Measurements from ENCODE around the gene TIGD1.

The TIGD1 gene

DNA sequence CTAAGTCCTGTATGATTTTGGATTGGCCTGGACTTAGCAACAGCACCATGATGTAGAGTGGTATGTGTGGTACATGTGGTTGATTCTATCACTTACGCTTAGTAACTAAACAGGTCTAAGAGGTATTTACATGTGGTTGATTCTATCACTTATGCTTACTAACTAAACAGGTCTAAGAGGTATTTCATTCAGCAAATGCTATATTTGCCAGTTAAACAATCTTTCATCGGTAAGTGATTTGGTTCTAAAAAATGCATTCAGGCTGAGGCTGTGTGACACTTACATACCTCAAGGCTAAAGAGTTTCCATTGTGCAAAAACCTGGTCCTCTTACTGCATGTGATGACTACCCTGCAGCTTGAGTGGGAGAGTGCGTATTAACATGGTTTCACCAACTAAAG lies 13.2 kb upstream of the TIGD1 start:
- DNase-seq (ENCODE audit: low read depth), result no peak
- no peak overlapping the region for H3K4me3 ChIP-seq (ENCODE audit: control insufficient read depth, low read depth, low read length)
- TF ChIP-seq, protein P1, sequence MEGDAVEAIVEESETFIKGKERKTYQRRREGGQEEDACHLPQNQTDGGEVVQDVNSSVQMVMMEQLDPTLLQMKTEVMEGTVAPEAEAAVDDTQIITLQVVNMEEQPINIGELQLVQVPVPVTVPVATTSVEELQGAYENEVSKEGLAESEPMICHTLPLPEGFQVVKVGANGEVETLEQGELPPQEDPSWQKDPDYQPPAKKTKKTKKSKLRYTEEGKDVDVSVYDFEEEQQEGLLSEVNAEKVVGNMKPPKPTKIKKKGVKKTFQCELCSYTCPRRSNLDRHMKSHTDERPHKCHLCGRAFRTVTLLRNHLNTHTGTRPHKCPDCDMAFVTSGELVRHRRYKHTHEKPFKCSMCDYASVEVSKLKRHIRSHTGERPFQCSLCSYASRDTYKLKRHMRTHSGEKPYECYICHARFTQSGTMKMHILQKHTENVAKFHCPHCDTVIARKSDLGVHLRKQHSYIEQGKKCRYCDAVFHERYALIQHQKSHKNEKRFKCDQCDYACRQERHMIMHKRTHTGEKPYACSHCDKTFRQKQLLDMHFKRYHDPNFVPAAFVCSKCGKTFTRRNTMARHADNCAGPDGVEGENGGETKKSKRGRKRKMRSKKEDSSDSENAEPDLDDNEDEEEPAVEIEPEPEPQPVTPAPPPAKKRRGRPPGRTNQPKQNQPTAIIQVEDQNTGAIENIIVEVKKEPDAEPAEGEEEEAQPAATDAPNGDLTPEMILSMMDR (IDR thresholded peaks at IDR 0.05; ENCODE audit: control insufficient read depth, insufficient read depth, low read depth, low read length, missing control alignments), result no peak

DNA sequence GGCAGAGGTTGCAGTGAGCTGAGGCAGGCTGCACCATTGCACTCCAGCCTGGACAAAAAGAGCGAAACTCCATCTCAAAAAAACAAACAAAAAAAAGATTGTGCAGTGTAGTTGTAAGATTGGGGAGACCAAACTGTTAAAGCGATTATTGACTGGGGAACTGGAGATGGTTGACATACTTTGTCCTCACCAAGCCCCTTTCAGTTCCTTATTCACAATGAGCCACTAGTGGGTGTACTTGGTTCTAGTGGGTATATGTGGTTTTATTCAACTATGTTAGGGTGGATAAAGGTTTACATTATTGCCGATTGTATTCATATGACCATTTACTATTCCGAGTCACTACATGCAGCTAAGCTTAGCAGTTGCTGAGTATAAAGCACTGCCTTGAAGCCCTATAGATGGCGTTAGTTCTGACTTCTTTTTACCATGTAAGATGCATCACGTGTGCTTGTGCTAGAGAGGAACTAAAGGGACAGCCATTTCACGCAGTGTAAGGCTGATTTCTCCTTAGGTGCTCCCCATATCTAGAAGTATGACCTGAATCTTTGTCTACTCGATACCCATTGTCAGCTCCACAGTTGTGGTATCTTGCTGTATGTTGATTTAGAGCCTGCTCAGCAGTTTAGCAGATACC lies 12.3 kb upstream of the TIGD1 start:
- no peak overlapping the region for H3K4me3 ChIP-seq (ENCODE audit: control insufficient read depth, low read depth, low read length)
- no peak for DNase-seq (ENCODE audit: low read depth)
- TF ChIP-seq, protein P1 (IDR thresholded peaks at IDR 0.05; ENCODE audit: control insufficient read depth, insufficient read depth, low read depth, low read length, missing control alignments), result no peak

DNA sequence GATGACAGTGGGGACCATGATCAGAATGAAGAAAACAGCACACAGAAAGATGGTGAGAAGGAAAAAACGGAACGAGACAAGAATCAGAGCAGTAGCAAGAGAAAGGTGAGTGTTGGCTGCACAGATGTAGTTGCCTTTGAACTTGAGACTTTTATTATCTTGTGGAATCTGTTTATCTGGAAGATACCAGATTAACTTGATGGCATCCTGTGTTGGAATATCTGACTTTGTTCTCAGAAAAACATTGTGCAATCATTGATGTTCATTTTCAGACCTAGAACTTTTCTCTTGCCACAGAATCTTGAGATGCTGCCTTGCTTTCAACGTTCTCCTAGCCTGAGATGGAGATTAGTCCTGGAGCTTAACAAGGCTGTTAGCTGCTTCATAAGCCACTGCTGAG lies 6.1 kb upstream of the TIGD1 start:
- TF ChIP-seq, protein P1 (IDR thresholded peaks at IDR 0.05; ENCODE audit: control insufficient read depth, insufficient read depth, low read depth, low read length, missing control alignments), result no peak
- H3K4me3 ChIP-seq (ENCODE audit: control insufficient read depth, low read depth, low read length), result no peak overlapping the region
- DNase-seq (ENCODE audit: low read depth), result no peak

DNA sequence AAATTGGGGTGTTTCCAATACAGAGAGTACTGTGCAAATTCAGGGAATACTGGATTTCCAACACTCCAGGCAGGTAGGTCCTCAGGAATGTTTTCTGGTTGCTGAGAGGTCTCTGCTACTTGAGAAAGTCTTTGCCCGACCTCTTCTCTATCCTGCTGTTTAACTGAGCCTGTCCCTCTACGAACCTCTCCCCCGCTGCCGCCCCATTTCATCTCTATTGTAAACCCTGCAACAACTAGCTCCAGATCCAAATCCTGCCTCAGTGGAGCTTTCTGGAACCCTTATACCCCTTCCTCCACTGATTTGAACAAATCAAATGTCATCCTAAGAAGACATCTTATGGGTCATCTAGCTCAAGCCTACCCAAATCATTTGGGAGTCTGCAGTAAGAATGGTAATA lies 1.4 kb upstream of the TIGD1 start:
- TF ChIP-seq, protein P1 (IDR thresholded peaks at IDR 0.05; ENCODE audit: control insufficient read depth, insufficient read depth, low read depth, low read length, missing control alignments), result no peak
- DNase-seq (ENCODE audit: low read depth), result no peak
- peak overlapping the region; percentile 94 for H3K4me3 ChIP-seq (ENCODE audit: control insufficient read depth, low read depth, low read length)

DNA sequence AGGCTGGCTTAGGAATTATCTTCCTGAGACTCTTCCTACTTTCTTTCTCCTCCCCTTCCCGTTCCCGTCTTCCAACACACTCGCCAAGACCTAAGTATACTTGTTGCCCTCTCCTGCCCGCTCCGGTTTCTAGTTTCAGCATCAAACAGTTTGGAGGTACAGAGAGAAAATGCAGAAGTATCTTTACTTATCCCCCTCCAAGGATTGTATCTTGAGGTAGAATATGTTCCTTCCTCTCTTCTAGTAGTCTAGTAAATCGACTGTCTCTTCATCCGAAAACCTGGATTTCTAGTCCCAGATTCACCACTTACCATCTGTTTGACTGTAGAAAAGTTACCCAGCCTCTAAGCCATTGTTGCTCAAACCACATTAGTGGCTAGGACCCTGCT lies 887 bp upstream of the TIGD1 start:
- no peak for DNase-seq (ENCODE audit: low read depth)
- TF ChIP-seq, protein P1 (IDR thresholded peaks at IDR 0.05; ENCODE audit: control insufficient read depth, insufficient read depth, low read depth, low read length, missing control alignments), result no peak
- H3K4me3 ChIP-seq (ENCODE audit: control insufficient read depth, low read depth, low read length), result peak overlapping the region; percentile 94

DNA sequence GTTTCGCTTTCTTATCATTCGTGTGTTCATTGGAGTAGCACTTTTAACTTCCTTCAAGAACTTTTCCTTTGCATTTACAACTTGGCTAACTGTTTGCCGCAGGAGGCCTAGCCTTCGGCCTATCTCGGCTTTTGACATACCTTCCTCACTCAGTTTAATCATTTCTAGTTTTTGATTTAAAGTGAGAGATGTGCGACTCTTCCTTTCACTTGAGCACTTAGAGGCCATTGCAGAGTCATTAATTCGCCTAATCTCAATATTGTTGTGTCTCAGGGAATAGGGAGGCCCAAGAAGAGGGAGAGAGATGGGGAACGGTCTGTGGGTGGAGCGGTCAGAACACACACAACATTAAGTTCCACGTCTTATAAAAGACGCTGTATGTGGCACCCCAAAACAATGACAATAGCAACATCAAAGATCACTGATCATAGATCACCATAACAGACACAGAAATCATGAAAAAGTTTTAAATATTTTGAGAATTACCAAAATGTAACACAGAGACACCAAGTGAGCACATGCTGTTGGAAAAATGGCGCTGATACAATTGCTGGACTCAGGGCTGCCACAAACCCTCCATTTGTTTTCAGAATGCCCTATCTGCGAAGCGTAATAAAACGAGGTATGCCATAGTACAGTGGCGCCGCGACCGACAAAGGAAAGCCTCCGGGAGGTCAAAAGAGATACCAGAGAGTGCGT lies 553 bp downstream of the TIGD1 start:
- TF ChIP-seq, protein P1 (IDR thresholded peaks at IDR 0.05; ENCODE audit: control insufficient read depth, insufficient read depth, low read depth, low read length, missing control alignments), result no peak
- peak overlapping the region; percentile 94 for H3K4me3 ChIP-seq (ENCODE audit: control insufficient read depth, low read depth, low read length)
- no peak for DNase-seq (ENCODE audit: low read depth)

All from AG09309 (cell line).